GM19023 (cell line): ENCODE results near the gene TADA2A.

Source experiments
- ATAC-seq: cut with Tn5 transposase; IDR thresholded peaks from one replicate; pipeline ENCODE4 v1.9.1; 2021; ENCODE audit warnings: mild to moderate bottlenecking, moderate library complexity; ENCODE audit not compliant: unreplicated experiment

Gene TADA2A

DNA sequence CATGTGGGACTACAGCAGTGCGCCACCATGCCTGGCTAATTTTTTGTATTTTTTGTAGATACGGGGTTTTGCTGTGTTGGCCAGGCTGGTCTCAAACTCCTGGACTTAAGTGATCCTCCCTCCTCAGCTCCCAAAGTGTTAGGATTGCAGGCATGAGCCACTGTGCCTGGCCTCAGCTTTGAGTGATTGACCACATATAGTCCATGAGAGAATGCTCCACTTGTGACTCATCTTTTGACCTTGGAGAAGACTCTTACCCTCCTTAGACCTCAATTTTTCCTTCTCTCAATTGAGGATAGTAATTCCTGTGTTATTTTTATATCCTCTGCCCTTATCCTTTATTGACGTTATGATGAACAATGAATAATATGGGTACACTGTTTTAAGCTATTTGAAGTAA, 52.1 kb downstream of the TADA2A start:
- ATAC-seq: no peak

DNA sequence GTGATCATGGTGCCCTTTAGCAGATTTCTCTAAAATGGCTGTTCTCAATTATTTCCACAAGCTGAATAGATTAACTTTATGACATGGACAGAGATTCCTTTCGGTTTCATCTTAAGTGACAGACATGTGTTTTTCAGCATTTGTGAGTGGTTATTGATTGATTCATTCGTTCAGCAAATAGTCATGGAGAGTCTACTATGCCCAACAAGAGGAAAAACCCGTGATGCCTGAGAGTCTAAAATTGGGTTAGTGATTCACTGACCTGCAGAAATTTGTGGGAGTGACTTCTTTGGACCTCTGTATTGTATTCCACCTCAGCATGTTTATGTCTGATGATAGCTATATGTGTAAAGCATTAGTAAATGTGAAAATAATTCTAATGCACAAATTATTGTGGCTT, 55.0 kb downstream of the TADA2A start:
- no peak for ATAC-seq

DNA sequence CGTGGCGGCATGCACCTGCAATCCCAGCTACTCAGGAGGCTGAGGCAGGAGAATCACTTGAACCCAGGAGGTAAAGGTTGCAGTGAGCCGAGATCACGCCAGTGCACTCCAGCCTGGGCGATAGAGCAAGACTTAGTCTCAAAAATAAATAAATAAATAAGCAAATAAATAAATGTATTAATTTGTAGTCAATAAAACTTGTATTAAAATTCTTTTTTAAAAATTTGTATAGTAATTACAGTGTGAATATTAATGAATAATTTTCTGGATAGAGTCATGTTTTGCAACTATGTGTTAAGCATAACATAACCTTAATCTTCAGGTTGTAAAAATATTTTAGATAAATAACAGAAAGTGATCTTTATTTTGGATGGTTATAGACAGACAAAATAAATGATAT, 55.8 kb downstream of the TADA2A start:
- no peak for ATAC-seq

DNA sequence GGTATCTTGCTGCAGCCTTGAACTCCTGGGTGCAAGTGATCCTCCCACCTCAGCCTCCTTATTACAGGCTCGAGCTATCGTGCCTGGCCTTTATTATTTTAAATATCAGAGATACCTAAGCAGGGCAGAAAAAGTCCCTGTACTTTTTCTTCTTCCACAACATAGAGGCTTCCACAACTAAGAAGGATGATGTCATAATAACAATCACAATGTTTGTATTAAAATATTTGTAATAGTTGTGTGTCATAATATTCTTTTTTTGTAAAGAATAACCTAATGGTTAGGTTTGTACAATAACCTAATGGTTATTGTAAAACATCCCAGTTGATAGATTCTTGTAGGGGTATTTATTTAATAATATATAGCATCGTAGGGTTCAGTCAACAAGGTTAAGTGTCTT, 56.4 kb downstream of the TADA2A start:
- ATAC-seq: no peak

DNA sequence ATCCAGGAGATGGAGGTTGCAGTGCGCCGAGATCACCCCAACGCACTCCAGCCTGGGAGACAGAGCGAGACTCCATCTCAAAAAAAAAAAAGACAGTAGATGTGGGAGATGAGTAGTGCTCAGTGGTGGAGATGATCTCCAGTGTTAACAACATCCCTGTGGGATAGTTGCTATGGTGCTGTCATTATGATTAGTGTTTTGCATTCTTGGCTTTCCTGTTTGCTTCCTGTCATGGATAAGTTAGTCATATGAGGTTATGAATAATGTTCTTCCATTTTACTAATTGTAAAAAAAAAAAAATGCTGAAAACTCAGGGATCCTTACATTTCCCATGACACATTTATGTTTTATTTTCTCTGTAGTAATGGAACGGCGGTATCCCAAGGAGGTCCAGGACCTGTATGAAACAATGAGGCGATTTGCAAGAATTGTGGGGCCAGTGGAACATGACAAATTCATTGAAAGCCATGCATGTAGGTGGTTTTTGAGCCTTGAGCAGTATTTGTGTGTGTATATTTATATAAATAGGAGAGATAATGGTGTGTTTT, 58.5 kb downstream of the TADA2A start:
- no peak for ATAC-seq

DNA sequence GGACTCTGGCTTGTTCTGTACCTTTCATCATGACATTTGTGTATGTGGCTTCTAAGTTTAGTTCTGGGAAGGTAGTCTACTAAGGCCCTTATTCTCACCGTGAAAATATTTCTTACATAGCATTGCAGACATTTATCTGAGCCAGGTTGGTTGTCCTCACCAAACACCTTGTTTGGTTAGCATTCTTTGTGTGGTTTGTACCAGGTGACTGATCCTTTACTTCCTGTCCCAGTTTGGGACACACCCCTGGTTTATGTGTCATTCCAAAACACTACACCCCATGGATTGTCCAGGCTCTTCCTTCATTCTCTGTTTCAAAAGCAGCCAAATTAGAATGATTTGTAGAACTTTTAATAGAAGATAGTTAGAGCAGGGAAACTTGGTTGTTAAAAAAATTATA, 59.8 kb downstream of the TADA2A start:
- ATAC-seq: no peak

DNA sequence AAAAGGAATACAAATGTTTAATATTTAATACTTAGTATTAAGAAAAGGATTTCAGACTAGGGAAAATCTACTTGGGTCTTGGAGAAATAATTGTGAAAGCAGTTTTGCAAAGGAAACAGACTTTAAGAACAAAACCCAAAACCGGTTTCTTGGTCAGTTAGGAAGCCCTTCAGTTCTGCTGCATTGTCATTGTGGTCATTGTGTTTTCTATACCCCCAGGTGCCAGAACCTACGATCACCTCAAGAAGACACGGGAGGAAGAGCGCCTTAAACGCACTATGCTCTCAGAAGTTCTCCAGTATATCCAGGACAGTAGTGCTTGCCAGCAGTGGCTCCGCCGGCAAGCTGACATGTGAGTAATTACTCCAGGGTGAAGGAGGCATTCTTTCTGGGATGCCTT, 63.5 kb downstream of the TADA2A start:
- ATAC-seq: no peak

DNA sequence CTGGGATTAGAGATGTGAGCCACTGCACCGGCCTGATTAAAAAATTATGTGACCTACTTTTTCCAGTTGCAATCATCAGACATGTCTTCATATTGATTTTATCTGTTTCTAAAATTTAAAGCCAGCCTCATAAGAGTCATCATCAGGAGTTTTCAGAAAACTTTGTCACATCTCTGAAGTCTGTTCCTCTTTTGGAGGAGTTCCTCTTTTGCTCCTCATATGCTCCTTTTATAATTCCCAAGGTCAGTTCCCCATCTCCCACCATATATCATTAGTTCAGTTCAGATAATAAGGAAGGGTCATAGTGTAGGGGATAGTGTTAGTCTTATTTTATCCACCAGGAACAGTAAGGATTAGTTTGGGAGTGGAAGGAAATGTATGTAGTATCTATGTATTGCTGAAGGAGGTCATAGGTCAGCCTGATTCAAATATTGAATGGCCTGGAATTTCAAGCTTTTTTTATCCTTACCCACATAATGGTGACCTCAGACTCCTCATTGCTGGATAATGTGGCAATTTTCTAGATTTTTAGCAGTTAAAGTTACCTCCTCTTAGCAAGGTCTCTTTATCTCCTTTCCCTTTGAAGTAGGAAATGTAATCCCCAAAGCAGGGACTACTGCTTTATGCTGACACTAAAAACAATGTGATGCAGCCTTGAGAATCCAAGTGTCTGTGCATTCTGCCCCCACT, 69.2 kb downstream of the TADA2A start:
- no peak for ATAC-seq

DNA sequence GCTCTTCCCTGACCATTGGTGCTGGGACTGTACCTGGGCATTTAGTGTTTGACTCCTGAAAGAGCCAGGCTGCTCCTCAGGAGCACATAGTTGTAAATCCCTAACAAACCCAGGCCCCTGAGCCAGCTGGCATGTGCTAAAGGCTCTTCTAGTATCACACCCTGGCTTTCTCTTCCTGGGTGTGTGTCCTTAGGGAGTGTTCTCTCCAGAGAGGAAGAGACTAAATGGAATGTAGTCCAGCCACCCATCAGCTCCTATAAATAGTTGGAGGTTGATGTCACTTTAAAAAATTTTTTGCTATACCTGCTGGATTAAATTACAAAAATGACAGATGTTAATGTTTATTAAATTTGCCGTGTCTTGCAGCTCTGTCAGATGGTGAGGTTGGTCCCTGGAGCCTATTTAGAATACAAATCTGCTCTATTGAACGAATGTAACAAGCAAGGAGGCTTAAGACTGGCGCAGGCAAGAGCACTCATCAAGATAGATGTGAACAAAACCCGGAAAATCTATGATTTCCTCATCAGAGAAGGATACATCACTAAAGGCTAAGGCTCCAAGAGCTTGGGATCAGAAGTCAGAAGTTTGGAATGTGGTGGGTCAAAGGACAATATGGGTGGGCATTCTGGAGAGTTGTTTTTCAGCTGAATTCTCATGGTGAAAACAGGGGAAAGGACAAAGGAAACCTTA, 69.9 kb downstream of the TADA2A start:
- ATAC-seq: no peak

DNA sequence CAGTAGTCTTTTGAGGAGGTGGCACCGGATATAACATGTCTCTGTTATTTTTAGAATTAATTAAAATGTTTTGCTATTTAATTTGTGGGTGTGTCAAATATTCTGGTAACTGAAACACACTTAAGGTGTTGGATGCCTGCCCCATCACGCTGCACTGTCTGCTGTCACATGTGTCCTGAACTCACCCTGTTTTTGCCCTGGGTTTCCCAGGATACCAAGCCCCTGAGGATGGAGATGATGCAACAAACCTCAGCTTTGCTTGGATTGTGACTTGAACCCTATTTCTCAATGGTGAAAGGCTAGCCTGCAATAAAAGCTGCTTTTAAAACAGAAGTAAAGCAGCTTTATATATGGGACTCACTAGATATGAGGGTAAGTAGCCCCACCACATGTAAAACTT, 71.5 kb downstream of the TADA2A start:
- no peak for ATAC-seq

DNA sequence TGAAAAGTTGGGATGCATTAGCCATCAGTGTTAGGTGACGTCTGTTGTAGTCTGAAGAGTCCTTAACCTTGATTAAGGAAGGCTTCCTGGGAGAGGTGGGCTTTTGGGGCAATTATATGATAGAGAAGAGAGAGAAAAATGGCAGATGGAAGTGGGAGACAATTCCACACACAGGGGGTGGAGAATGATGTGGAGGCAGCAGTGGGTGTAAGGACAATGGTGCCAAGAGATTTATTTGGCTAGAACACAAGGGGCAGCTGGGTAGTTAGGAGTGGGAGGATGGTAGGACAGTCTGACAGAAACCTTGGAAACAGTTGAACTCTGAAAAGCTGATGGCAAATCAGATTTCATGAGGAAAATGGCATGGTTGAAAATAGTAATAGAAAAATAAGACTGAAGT, 72.3 kb downstream of the TADA2A start:
- ATAC-seq: no peak

DNA sequence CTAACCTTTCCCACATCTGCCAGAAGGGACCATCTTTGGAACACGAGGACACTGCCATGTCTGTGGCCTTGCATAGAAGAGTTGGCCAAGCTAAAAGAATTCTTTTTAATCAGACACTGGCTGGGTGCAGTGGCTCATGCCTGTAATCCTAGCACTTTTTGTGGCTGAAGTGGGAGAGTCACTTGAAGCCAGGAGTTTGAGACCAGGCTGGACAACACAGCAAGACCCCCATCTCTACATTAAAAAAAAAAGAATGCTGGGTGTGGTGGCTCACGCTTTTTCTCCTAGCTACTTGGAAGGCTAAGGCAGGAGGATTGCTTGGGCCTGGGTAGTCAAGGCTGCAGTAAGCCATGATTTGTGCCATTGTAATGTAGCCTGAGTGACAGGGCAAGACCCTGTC, 73.7 kb downstream of the TADA2A start:
- ATAC-seq: no peak

DNA sequence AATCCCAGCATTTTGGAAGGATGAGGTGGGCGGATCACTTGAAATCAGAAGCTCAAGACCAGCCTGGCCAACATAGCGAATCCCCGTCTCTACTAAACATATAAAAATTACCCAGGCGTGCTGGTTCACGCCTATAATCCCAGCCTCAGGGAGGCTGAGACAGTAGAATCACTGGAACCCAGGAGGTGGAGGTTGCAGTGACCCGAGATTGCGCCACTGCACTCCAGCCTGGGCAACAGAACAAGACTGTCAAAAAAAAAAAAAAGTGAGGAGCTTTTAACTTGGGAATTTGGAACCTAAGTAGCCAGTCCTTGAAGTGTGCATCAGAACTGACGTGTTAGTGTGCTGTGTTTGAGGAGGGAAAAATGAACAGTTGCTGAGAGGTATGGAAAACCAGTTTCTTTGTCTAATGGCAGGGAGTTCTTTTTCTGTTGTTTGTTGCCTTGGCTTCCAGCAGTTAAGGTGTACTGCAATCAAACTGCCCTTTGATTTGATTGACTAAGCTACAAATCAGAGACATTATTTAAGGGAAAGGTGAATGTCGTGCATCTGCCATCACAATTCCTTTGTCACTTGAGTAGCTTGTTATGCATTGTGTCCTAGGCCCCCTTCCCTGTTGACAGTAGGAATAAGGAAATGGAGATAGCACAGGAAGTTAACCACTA, 74.4 kb downstream of the TADA2A start:
- ATAC-seq: no peak

DNA sequence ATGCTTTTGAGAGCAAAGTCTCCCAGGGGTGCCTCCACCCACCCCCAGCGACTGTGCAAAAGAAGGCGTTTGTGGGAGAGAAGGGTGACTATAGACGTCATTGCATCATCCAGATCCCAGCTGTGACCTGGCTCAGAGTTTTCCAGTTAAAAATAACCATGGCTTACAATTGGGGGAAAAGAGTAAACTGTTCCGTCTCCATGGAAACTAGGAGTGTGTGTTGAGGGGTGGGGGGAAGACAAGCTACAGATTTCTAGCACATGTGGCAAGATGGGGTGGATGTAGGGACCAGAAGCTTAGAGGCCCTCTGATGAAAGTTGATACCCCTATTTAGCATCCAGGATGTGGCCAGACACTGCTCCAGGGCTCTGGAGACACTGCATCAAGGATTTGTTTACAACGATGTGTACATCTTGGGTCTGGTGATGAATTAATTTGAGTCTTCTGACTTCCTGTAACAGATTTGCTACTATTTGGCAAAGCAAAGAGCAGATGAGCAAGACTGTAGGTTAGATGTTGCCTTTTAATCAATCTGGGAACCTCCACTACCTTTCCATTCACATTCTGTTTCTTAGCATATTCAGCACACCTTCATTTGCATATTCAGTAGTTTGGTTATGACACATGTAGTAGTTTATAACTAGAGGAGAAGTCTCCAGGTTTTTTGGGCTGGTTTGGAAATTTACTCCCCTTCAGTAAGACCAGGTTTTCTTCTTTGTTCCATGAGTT, 76.8 kb downstream of the TADA2A start:
- no peak for ATAC-seq

DNA sequence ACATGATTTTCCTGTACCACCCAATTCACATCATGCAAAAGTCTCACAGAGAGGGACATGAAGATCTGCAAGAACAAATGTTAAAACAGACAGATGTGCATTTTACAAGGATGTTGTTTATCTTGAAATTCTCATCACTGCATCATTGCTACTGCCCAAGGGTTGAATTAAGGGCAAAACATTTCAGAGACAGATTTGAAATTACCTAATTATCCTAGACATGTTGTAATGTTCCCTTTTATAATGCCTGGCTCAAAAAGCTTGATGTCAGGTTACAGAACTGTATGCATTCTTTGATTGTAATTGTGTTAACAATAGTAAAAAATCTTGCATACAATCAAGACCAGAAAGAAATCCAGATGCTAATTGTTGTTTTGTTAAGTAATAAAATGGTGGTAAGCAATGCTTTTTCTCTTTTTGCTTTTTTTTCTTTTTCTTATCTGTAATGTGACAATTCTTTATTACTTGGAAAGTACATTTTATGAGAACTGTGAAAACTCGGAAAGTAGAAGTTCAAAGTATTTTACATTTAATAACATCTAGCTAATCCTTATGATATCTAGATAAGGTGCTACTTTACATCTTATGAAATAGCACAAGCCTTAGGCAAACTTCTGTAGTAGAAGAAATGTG, 79.4 kb downstream of the TADA2A start:
- no peak for ATAC-seq

DNA sequence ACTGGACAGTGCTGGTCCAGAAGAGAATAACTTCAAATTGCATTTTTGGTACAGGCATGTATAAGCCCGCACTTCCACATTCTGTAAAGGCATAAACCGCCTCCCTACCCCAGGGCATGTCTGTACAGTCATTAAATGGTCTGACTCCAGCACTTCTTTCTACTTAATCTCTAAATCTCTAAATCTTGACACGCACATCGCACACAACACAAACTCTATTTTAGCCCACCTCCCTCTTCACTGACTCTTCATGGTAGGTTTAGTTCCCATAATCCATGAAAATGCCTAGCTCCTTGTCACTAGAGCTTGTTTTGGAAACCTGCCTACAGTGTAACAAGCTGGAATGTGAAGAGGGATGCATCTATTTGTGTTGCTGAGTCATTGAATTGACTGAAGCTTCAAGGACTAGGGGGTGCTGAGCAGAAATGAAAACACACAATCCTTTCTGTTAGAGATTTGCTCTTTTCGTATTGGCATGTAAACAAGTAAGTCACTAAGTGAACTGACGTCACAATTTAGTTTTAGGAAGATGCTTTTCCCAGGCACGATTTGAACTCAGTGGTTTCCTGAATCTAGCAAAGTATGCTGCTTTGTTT, 81.4 kb downstream of the TADA2A start:
- ATAC-seq: no peak

DNA sequence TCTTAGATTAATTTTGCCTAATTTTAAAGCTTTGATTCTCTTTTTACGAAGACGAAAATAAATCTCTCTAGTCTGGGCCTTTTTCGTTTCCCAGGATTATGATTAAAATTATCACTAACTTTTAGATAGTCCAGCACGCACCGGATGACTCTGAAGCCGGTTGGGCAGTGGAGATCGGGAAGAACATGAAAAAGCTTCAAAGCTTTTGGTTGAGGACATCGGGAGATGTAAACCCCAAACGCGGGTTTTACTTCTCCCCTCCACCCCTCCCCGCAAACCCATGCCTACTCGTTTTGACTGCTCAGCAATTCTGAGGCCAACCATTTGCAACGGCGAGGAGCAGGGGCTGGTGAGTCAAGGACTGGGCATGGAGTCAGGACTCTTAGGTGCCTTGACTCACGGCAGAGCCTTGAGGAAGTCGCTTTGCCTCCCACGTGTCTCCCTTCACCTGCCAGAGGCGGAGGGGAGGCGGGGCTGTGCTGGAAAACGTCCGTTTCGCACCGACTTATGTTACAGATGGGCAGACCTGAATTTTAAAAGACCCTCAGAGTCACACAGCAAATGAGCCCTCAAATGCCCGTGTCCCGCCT, 82.0 kb downstream of the TADA2A start:
- ATAC-seq: no peak

DNA sequence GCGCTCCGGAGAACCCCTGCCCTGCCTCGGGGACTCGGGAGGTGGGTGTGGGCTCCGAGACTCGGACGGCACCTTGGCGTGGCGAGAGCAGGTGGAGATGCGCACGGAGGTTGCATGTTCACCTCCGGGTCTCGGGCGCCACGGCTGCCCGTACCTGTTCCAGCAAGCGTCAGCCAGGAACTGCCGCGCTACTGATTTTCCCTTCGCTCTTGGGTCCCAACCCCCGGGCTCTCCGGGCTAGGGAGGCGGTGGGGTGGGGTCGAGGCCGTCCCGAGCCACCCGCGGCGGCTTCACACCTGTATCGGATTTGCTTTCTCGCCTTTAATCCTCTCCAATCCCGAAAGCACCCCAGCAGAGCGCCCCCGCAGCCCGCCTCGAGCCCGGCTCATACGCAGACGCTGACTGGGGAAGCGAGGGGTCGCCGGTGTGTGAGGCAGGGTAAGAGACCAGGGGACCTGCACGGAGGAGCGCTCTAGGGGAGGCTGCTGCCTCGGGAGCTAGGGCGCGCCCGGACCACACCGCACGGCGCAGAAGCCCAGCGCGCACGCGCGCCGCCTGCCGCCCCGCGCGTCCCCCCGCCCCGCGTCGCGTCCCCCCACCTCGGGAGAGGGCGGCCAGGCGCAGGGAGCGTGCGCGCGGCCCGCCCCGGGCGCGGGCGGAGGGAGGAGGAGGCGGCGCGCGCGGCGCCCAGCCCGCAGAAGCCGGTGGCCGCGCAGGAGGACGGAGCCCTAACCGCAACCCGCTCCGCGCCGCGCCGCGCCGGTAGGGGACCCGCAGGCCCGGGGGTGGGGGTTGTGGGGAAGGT, 82.7 kb downstream of the TADA2A start, which contains the start of gene DUSP14:
DUSP14 (plus strand) TSS at position 695 of the 805 bp plus-strand sequence. CDS start 22,382 bp downstream, outside the sequence.
- peak; percentile 60 for ATAC-seq

DNA sequence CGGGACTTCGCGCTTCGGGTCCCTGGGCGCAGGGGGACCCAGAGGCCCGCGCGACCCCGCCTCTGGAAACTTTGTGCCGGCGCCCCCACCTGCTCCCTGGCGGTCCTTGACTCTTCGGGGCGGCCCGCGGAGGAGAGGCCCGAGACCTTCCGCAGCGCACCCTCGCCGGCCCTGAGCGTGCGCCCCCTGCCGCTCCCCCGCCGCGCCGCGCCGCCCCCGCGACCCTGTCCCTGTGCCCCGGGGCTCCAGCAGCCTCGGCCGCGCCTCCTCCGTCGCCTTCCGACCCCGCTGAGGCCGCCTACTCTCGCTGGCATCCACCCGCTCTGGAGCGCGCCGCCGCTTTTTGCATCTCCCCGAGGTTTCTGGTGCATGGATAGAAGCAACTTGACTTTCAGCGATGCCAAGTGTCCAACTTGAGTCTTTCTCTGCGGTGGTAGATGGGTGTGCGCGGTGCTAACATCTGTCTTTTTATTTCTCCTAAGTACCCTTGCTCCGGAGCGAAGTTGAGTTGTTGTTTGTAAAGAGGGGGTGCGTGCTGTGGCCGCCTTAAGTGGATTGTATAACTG, 83.4 kb downstream of the TADA2A start:
- peak; percentile 55 for ATAC-seq
